Hematopoietic multipotent progenitor cell treated with erythropoietin and hydrocortisone succinate and interleukin-3 and kit ligand, for 17 days (in vitro differentiated cells): ENCODE results near the gene GPR37.

Experiments used
- DNase-seq: peaks from one replicate; pipeline ENCODE4 v3.0.0-alpha.2; 2015; ENCODE audit warnings: low spot score

The GPR37 gene

DNA sequence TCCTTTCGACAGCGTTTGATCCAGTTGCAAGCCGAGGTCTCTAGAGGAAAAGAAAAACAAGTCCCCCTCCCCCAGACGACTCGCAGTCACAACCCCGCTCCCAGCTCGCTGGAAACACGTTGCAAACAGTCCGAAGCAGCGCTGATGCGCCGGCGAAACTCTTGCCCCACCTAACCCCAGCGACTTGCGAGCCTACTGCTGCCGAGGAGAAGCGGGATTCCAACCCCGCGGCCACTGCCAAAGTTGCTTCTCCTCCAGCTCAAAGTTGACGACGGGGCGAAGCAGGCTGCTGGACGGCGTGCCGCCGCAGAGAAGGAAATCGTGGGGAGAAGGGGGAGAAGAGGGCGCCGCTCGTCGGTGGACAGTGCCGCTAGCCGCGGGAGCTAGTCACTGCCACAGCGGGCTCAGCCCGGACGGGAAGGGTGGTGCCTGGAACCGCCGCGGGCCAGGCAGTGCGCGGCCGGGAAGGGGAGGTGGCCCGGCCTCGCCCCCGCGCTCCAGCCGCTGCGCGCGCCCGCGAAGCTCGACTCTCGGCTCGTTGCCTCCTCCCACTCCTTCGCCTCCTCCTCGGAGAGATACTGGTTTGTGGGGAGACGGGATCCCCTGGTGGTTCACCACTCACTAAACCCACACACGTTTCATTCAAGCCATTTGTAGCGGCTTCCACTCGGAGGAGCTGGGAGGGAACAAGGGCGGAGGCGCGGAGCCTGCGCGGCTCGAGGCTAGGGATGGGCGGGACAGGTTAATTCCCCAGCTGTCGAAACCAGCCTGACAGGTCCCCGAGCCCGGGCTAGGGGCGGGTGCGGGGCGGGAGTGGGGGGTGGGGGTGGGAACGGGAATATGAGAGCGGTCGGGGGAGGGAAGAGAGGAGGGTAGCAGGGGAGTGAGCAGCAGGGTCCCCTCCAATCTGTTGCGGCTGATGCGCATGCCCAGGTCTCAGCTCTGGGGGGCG lies at the start of gene GPR37:
Gene GPR37 (minus strand): TSS at position 392 of the 952 bp plus-strand sequence. CDS start 816 bp downstream, outside the sequence.
- DNase-seq = no peak

- no peak for DNase-seq
These were observed 48.6 kb upstream of the GPR37 start for GRCh38 chr7:124813994-124814798.

DNA sequence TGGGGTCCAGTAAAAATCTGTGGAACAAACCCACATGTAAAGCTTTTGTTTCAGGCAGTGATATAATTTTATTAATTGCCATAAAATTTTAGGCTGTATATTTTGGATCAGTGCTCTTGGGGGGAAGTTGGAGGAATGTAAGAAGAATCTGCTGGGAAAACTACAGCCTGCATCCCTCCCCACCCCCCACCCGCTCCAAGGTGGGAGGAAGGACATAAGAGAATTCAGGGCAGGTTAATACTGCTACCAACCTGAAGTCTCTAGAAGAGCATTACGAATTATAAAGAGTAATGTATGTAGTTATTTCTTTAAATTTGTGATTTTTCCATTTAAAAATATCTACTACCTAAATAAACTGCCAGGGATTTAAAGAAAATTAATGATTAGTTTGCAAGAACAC lies 47.2 kb upstream of the GPR37 start:
- DNase-seq = no peak

DNA sequence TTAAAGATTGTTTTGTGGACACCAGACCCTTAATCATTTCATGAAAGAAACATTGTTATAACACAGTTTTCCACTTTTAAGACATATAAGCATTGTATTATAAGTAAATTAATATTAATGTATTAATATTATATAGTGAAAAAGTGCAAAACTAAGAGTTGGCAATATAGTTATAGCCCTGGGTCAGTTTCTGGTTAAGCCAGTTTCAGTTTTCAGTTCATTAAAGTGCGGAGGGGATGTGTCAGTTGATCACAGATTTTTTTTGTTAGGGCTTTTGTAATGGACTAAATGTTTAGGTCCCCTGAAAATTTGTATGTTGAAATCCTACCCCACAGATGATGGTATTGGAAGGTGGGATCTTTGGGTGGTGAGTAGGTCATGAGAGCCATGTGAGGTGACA lies 45.7 kb upstream of the GPR37 start:
- DNase-seq = no peak

- no peak for DNase-seq
These were observed 45.0 kb upstream of the GPR37 start for GRCh38 chr7:124810605-124811004.

DNA sequence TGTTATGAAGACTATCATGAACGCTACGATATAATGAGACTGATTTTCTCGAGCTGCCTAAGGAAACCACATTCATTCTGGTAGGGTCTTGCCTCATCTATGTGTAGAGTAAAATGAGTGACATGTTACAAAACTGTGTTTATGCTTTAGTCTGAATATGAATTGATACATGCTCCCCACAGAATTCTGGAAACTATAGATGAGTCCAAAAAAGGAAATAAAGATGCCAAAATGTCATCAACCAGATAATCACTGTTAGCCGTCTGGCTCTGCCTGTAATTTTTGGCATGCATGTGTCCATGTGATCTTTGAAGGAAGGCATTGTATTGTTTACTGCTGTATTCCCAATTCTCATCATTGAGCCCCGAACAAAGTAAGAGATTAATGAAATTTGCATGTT lies 42.6 kb upstream of the GPR37 start:
- DNase-seq = no peak

- no peak for DNase-seq
These were observed 35.8 kb upstream of the GPR37 start for GRCh38 chr7:124801330-124801895.

DNA sequence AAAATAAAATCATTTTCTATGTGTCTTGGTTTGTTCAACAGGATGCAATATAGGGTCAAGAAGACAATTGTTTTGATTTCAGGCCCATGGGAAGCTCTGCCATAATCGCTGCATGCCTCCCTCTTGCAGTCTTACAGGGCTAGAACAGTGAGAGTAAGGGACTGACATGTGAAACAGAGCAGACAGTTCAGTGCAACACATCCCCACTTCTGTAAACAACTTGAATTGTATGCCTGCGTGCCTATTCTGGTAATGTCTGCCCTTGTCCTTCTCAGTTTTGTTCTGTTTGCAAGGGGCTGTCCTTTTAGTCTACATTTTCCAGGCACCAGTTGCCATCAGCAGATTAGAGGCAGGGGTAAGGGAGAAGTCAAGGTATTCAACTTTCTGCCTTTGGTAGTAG lies 34.8 kb upstream of the GPR37 start:
- no peak for DNase-seq

- no peak for DNase-seq
These were observed 33.9 kb upstream of the GPR37 start for GRCh38 chr7:124799448-124799847.

DNA sequence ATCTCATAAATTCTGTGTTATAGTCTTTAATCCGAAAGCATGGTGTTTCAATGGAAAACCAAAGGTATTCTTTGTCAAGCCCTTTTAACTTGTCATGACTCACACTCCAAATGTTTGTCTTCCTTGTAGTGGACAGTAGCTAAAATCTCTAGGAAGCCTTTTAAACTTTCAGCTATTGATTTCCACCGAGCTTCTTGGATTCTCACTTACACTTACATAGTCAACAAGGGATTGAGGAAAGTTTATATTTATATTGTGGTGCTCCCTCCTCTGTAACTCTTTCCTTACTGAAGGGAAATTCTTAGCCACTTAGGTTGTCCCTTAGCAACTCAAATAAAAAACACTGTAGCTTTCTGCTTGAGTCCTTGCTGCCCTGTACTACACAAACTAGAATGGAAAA lies 31.2 kb upstream of the GPR37 start:
- DNase-seq = no peak

- DNase-seq = no peak
These were observed 27.1 kb upstream of the GPR37 start for GRCh38 chr7:124792696-124793095.

DNA sequence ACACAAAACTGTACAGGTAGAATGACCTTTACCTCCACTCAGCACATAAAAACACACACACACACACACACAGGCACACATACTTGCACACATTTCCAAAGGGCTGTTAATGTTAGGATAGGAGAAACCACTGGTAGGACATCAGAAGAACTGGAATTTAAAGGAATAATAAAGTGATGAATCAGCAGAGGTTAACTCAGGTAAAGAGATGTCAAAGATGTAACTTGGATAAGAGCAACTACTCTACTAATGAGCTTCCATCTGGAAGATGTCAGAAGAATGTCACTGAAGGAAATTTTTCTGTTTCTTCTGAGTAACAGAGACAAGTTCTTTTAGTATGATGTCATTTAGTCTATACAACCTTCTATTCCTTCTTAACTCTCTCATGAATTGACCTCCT lies 26.4 kb upstream of the GPR37 start:
- DNase-seq = no peak

- no peak for DNase-seq
These were observed 25.8 kb upstream of the GPR37 start for GRCh38 chr7:124791426-124791825.

GRCh38 chr7:124790645-124791044 lies 25.1 kb upstream of the GPR37 start:
- no peak for DNase-seq

DNA sequence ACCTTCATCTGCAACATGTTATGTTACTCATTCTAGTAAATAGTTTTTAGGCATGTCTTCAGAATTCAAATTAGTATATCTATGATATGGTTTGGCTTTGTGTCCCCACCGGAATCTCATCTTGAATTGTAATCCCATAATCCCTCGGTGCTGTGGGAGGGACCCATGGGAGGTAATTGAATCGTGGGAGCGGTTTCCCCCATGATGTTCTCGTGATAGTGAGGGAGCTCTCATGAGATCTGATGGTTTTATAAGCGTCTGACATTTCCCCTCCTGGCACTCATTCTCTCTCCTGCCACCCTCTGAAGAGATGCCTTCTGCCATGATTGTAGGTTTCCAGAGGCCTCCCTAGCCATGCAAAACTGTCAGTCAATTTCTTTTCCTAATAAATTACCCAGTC lies 20.4 kb upstream of the GPR37 start:
- DNase-seq = no peak

GRCh38 chr7:124784879-124785818 lies 19.6 kb upstream of the GPR37 start:
- no peak for DNase-seq

DNA sequence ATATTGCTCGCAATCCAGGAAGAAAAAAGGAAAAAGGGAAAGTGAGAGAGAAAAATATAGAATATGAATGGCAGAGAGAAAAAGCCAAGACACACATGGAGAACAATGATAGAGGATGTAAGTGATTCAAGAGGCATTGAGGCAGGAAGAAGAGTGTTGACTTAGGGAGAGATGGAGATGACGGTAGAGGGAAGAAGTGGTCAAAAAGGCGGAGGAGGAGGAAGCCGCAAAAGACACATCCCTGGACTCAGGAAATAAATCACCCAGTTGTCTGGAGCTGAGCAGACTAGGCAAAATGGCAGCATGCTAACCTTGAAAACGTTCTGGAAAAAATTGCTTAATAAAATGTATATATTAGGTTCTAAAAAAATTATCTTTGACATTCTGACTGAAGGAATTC lies 17.7 kb upstream of the GPR37 start:
- DNase-seq = no peak

GRCh38 chr7:124781907-124782734 lies 16.5 kb upstream of the GPR37 start:
- DNase-seq = no peak

- DNase-seq = no peak
These were observed 15.8 kb upstream of the GPR37 start for GRCh38 chr7:124781418-124781817.

DNA sequence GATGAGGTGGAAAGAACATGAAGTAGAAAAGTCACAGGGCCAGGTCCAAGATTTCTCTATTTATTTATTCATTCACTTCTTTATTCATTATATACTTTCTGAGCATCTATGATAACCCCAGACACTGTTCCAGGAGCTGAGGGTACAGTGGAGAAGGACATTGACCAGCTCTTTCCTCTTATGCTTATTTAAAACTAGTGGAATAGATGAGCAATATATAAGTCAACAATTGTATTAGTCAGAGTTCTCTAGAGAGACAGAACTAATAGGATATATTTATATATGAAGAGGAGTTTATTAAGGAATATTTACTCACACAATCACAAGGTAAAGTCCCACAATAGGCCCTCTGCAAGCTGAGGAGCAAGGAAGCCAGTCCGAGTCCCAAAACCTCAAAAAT lies 15.0 kb upstream of the GPR37 start:
- DNase-seq = no peak

GRCh38 chr7:124780056-124780455 lies 14.5 kb upstream of the GPR37 start:
- DNase-seq = no peak
